H54 (cell line): ENCODE results near the gene PICK1.

Experiments
- DNase-seq: peaks from one replicate; pipeline ENCODE4 v3.0.0; 2011; ENCODE audit warnings: low spot score, mixed read lengths; ENCODE audit not compliant: insufficient read length
- FAIRE-seq: peaks from 3 replicates; lab custom pipeline; 2011; peaks lifted over from hg19 to GRCh38; lab: Jason Lieb, UNC
- POLR2A ChIP-seq: IDR thresholded peaks from 2 replicates; pipeline ENCODE4 v1.6.1; 2011; ENCODE audit warnings: low read depth, mild to moderate bottlenecking, low read length

PICK1 gene

DNA sequence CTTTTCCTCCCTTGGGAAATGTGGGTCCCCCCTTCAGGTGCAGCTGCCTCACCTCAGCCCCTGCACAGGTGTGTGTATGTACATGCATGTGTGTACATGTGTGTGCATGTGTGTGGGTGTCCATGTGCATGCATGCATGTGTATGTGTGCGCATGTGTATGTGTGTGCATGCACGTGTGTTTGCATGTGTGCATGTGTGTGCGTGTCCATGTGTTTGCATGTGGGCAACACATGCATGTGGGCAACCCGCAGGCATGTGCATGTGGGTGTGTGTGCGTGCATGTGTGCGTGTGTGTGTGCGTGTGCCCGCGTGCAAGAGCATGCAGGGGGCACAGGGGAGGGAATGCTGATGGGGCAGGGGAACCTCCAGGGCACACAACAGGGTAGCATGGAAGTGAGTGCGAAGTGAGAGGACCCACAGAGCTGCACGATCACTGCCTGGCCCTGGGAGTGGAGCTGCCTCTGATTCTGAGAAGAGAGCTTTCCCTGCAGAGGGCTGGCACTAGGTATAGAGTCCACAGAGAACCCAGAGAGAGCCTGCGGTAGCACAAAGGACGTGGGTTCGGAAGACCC lies 67.9 kb downstream of the PICK1 start:
- no peak for DNase-seq
- FAIRE-seq: no peak
- TF ChIP-seq POLR2A: no peak
